Left lung (tissue), 10 donors: ENCODE measurements around the gene DNAJC1. TPM values are rescaled to one million over a fixed set of nuclear protein-coding genes. Genes with fewer than 3 reads are reported as not detected.

Source experiments
- ATAC-seq: fragments of 200-7000 bp; cut with Tn5 transposase; one replicate; pipeline ENCODE4 v1.9.1; 2020; ENCODE audit warnings: moderate library complexity
- DNase-seq, 4 donors: peaks; one replicate each; pipeline ENCODE4 v3.0.0-alpha.2; 2013 to 2020
- H3K27ac ChIP-seq, 2 donors: fragments of 200-600 bp; sonication (generic) in 1 of 2; one replicate each; pipeline versions ENCODE4 v1.5.0 to v1.8.0; 2020 to 2021
- H3K27me3 ChIP-seq, 2 donors: fragments of 200-600 bp; sonication (generic) in 1 of 2; one replicate each; pipeline versions ENCODE4 v1.5.0 to v1.8.0; 2020 to 2021
- H3K36me3 ChIP-seq, 2 donors: fragments of 200-600 bp; sonication (generic) in 1 of 2; one replicate each; pipeline versions ENCODE4 v1.5.0 to v1.8.0; 2020 to 2021
- H3K4me1 ChIP-seq, 2 donors: fragments of 200-600 bp; one replicate each; pipeline ENCODE4 v1.8.0; 2021
- H3K4me3 ChIP-seq, 2 donors: fragments of 200-600 bp; sonication (generic) in 1 of 2; one replicate each; pipeline versions ENCODE4 v1.5.0 to v1.8.0; 2020 to 2021; ENCODE audit warnings: mild to moderate bottlenecking in 1 of 2
- H3K9me3 ChIP-seq, 2 donors: fragments of 200-600 bp; sonication (generic) in 1 of 2; one replicate each; pipeline versions ENCODE4 v1.5.0 to v1.8.0; 2020 to 2021
- intact Hi-C, 2 donors: fragments of 100-400 bp; cut with DNase I; formaldehyde crosslinking; loops; one replicate each; pipeline versions ENCODE4 v1.11.2 to v1.14.2; 2022
- polyA plus RNA-seq, 6 donors: library from polyadenylated mRNA; unstranded; fragments of 120-200 nt; gene quantifications; one replicate each; pipeline ENCODE4 v1.2.1, GENCODE V29; 2013; ENCODE audit not compliant: insufficient read length in 6 of 6
- total RNA-seq, 2 donors: library from RNA; stranded (reverse); fragmentation: NEBNext Ultra II Directional; extraction: Animal tissue kit (Norgen Biotek cat#: 25700); gene quantifications; one replicate each; pipeline ENCODE4 v1.2.1, GENCODE V29; 2021
- TF ChIP-seq, protein P1 (sequence below), 2 donors: fragments of 200-600 bp; sonication (generic) in 1 of 2; IDR thresholded peaks; one replicate each; pipeline versions ENCODE4 v1.5.0 to v1.8.0; 2021; ENCODE audit warnings: antibody characterized with exemption in 2 of 2
- donor health status: DM: no; HTN: yes; CAD: no.
- donor health status: DM: no; HTN: no; CAD: no.

The DNAJC1 gene
- total and polyA plus RNA-seq, 8 donors, result 29.1 to 40.9 (median 32.9) TPM

DNA sequence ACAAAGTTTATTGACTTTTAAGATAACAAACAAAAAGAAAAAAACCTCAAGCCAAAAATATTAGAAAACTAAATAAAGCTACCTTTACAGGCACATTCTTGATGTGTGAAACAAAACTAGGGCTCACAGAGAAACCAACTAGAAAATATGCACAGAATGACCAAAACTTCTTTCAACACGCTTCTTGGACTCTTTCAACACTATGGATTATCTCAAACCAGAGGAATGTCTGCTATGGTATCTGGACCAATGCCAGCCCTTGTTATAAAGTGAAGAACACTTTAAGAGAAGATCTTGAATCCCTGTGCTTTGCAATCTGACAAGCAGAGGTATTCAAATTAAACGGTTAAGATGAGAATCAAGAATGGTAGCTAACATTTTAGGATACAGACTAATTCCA lies 76.6 kb downstream of the DNAJC1 start:
- Histone ChIP-seq H3K36me3 (no peaks in the 10 kb centered on the region), H3K9me3 (no peaks in the 10 kb centered on the region), H3K4me1 (peaks cover 0 to 8% of the 10 kb centered on the region in 2 donors), H3K4me3 (no peak overlapping the region), H3K27ac (peak overlapping the region in 1 of 2 donors; percentile 11), H3K27me3 (no peaks in the 10 kb centered on the region)
- intact Hi-C loops, result no loop called here
- DNase-seq (peak in 2 of 4 donors; percentile 24 to 34), ATAC-seq (peak; percentile 71)
- TF ChIP-seq, protein P1, sequence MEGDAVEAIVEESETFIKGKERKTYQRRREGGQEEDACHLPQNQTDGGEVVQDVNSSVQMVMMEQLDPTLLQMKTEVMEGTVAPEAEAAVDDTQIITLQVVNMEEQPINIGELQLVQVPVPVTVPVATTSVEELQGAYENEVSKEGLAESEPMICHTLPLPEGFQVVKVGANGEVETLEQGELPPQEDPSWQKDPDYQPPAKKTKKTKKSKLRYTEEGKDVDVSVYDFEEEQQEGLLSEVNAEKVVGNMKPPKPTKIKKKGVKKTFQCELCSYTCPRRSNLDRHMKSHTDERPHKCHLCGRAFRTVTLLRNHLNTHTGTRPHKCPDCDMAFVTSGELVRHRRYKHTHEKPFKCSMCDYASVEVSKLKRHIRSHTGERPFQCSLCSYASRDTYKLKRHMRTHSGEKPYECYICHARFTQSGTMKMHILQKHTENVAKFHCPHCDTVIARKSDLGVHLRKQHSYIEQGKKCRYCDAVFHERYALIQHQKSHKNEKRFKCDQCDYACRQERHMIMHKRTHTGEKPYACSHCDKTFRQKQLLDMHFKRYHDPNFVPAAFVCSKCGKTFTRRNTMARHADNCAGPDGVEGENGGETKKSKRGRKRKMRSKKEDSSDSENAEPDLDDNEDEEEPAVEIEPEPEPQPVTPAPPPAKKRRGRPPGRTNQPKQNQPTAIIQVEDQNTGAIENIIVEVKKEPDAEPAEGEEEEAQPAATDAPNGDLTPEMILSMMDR (IDR thresholded peaks at IDR 0.05), result no peak

- no peak for DNase-seq
- intact Hi-C loops, result no loop called here
- Histone ChIP-seq H3K4me3 (no peak overlapping the region), H3K9me3 (no peaks in the 10 kb centered on the region), H3K27me3 (no peaks in the 10 kb centered on the region), H3K36me3 (no peaks in the 10 kb centered on the region), H3K4me1 (peaks cover 0 to 8% of the 10 kb centered on the region in 2 donors), H3K27ac (peak overlapping the region in 1 of 2 donors; percentile 11)
- TF ChIP-seq, protein P1 (IDR thresholded peaks at IDR 0.05), result no peak
- peak; percentile 33 for ATAC-seq
These were observed 77.1 kb downstream of the DNAJC1 start for GRCh38 chr10:21926358-21926925.

GRCh38 chr10:21925851-21926250 lies 77.7 kb downstream of the DNAJC1 start:
- no peaks in the 10 kb centered on the region for H3K27me3 ChIP-seq
- no peaks in the 10 kb centered on the region for H3K9me3 ChIP-seq
- H3K36me3 ChIP-seq, result no peaks in the 10 kb centered on the region
- DNase-seq (peak in 1 of 4 donors; percentile 27), ATAC-seq (no peak)
- no peak overlapping the region for H3K4me3 ChIP-seq
- intact Hi-C loops, result no loop called here
- H3K4me1 ChIP-seq, result peaks cover 0 to 8% of the 10 kb centered on the region in 2 donors
- TF ChIP-seq, protein P1 (IDR thresholded peaks at IDR 0.05), result no peak
- no peak overlapping the region for H3K27ac ChIP-seq

- ATAC-seq, result no peak
These were observed 79.0 kb downstream of the DNAJC1 start for GRCh38 chr10:21924511-21924910.

DNA sequence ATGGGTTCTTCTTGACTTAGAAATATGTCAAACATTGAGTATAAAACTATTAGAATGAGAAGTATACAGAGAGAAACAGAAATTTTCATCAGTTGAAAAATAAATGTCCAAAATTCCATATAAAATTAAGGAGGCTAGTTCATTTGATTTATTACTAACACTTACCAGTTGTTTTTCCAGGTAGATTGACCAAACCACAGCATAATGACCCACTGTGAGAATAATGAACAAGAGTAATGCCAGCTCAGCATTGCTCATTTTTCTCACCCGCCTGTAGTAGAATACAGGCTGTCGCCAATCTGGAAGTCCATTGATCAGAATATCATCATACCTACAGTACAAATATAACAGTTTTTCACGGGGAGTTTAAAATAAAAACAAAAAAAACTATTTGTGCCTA lies 82.9 kb downstream of the DNAJC1 start:
- intact Hi-C loops, result no loop called here
- H3K27ac ChIP-seq, result no peak overlapping the region
- no peaks in the 10 kb centered on the region for H3K27me3 ChIP-seq
- H3K4me1 ChIP-seq, result no peaks in the 10 kb centered on the region
- ATAC-seq (no peak), DNase-seq (no peak)
- TF ChIP-seq, protein P1 (IDR thresholded peaks at IDR 0.05), result no peak
- H3K4me3 ChIP-seq, result no peak overlapping the region
- no peaks in the 10 kb centered on the region for H3K36me3 ChIP-seq
- no peaks in the 10 kb centered on the region for H3K9me3 ChIP-seq

More at GRCh38 chr10:21924511-21924910, 79.0 kb downstream of the DNAJC1 start:
- intact Hi-C loops, result no loop called here
- no peak for DNase-seq
- TF ChIP-seq, protein P1 (IDR thresholded peaks at IDR 0.05), result no peak
- Histone ChIP-seq H3K4me3 (no peak overlapping the region), H3K27ac (no peak overlapping the region), H3K36me3 (no peaks in the 10 kb centered on the region), H3K27me3 (no peaks in the 10 kb centered on the region), H3K9me3 (no peaks in the 10 kb centered on the region), H3K4me1 (peaks cover 0 to 8% of the 10 kb centered on the region in 2 donors)
